A549 treated with dexamethasone at 1 μM for 4 hours (cell line): ENCODE data around the gene C11orf71. TPM values are rescaled to one million over a fixed set of nuclear protein-coding genes. Genes with fewer than 3 reads are reported as not detected.

Experiments used
- total RNA-seq: library from RNA; stranded (reverse); fragments of 200-300 nt; extraction: Qiagen RNA extraction; gene quantifications from 5 replicates; pipeline ENCODE4 v1.2.3, GENCODE V29; 2022

C11orf71 gene
- total RNA-seq: 2.5 to 4.3 TPM (median 3.5 TPM) in 5 replicates

GRCh38 chr11:114400216-114400914, at the start of gene C11orf71, which contains the start of gene RBM7:
Gene C11orf71 (minus strand): TSS chr11:114400511. CDS start chr11:114400331, 180 bp downstream.
Gene RBM7 (plus strand): TSS chr11:114400666. CDS start chr11:114400672, 6 bp downstream.

GRCh38 chr11:114439229-114440120, 39.2 kb upstream of the C11orf71 start, which contains the start of gene REXO2:
Gene REXO2 (plus strand): TSS chr11:114439467. CDS start chr11:114439529, 62 bp downstream.

Other genes starting within 250 kb of the C11orf71 start
- 282 to 357 TPM (median 321 TPM) in 5 replicates for gene NNMT, start 104.1 kb downstream of the C11orf71 start, total RNA-seq
- 26.0 to 33.9 TPM (median 31.2 TPM) in 5 replicates for gene RBM7, start 155 bp upstream of the C11orf71 start, total RNA-seq
- 101 to 113 TPM (median 107 TPM) in 5 replicates for gene REXO2, start 39.0 kb upstream of the C11orf71 start, total RNA-seq
- gene NXPE1, start 159.4 kb upstream of the C11orf71 start, total RNA-seq: not detected in 5 replicates
- gene NXPE4, start 195.3 kb upstream of the C11orf71 start, total RNA-seq: not detected in 5 replicates